SH-SY5Y (cell line): ENCODE data around the gene PVRIG.

Source experiments
- GATA2 ChIP-seq: IDR thresholded peaks from 2 replicates; pipeline ENCODE4 v1.6.1; 2011; ENCODE audit warnings: mild to moderate bottlenecking, low read depth, low read length
- GATA3 ChIP-seq: IDR thresholded peaks from 2 replicates; pipeline ENCODE4 v1.6.1; 2011; ENCODE audit warnings: low read depth, mild to moderate bottlenecking, low read length, moderate library complexity

- TF ChIP-seq GATA3 (no peak), GATA2 (no peak)
Measured at GRCh38 chr7:100267648-100268047, 47.9 kb downstream of the PVRIG start.
